Fibroblast of the aortic adventitia (primary cell): ENCODE data around the gene YIPF7. TPM values are rescaled to one million over a fixed set of nuclear protein-coding genes. Genes with fewer than 3 reads are reported as not detected.

Experiments
- DNase-seq: peaks from one replicate; pipeline ENCODE4 v3.0.0-alpha.2; 2010; ENCODE audit warnings: low read depth
- H3K4me3 ChIP-seq: 2 replicates; pipeline ENCODE4 v1.5.1; 2011; ENCODE audit warnings: low read depth, mild to moderate bottlenecking, control low read depth, low read length, moderate library complexity
- CTCF ChIP-seq: IDR thresholded peaks from 2 replicates; pipeline ENCODE4 v1.5.1; 2011; ENCODE audit warnings: mild to moderate bottlenecking, low read length, control low read depth, inconsistent platforms; ENCODE audit not compliant: insufficient read depth
- total RNA-seq: library from RNA; depleted of rRNA; stranded (reverse); fragments of >200 nt; gene quantifications from 2 replicates; pipeline ENCODE4 v1.2.3, GENCODE V29; 2012; ENCODE audit warnings: low replicate concordance

The YIPF7 gene
- total RNA-seq, 1 donor = not detected

GRCh38 chr4:44632089-44632488 lies 19.3 kb downstream of the YIPF7 start:
- no peak for DNase-seq
- TF ChIP-seq CTCF = peak; percentile 30
- H3K4me3 ChIP-seq = no peak overlapping the region

DNA sequence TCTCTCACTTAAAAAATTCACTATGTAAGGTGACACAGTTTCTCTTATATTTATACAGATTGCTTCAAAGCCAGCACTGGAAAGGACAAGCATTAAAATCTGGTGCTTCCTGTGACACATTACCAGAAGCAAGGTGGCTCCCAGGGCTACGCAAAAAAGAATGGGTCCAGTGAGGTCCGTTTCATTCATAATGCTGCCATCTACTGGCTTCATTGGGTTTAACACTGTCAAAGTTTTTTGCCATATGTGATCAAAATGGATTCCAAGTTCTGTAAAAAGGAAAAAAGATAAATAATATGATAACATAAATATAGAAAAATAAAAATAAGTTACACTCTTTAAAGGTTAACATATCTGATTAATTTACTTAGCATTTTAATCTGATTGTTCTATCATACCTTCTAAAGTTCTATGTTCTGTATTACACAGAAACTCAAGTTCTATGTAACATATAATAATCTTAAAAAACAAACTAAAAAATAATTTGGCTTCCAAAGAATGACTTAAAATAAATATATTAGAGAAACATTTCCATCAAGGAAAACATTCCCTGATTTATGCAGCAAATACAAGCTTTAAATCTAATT lies 22.1 kb downstream of the YIPF7 start:
- H3K4me3 ChIP-seq = no peak overlapping the region
- peak; percentile 59 for DNase-seq
- peak; percentile 69 for TF ChIP-seq CTCF

- H3K4me3 ChIP-seq = no peak overlapping the region
- DNase-seq = peak; percentile 10
- no peak for TF ChIP-seq CTCF
These were observed 27.7 kb downstream of the YIPF7 start for GRCh38 chr4:44623676-44624075.

- no peak overlapping the region for H3K4me3 ChIP-seq
- no peak for DNase-seq
- no peak for TF ChIP-seq CTCF
These were observed 34.8 kb downstream of the YIPF7 start for GRCh38 chr4:44616621-44617020.

GRCh38 chr4:44583393-44583792 lies 68.0 kb downstream of the YIPF7 start:
- H3K4me3 ChIP-seq = no peak overlapping the region
- TF ChIP-seq CTCF = peak; percentile 11
- no peak for DNase-seq

DNA sequence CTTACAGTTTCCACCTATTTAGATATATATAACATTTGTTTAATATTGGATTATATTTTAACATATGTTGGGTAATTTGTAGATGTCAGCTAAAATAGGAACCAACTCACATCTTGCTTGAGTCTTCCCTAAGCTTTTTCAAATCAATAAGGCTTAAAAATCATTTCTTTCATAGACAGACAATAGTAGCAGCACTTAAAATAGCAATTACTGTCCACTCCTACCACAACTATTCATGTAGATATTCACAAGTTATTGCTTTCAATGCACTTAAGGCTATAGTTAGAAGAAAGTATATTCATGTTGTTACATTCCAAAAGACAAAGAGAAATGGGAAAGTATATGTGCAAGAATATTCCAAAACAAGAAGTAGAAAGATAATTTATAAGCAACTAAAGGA lies 71.2 kb downstream of the YIPF7 start:
- DNase-seq = no peak
- no peak overlapping the region for H3K4me3 ChIP-seq
- TF ChIP-seq CTCF = no peak

DNA sequence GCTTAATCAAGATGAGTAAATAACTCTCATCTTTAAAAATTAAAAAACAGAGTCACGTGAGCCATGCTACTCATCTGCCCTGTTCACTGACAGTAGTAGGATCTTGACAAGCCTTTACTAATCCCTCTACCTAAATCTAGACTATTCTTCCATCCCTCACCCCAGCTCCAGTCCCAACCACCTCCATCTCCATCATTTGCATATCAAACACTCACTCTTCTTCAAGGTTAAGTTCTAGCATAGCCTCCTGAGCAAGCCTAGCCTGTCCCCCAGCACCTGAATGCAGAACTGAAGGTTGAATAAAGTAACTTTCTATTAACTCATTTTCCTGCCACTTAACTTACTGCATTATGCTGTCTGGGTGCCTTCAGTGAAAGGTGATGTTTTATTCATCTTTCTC lies 72.5 kb downstream of the YIPF7 start:
- no peak for DNase-seq
- no peak for TF ChIP-seq CTCF
- H3K4me3 ChIP-seq = no peak overlapping the region
